Measurements from ENCODE around the gene RABL6. TPM values are rescaled to one million over a fixed set of nuclear protein-coding genes. Genes with fewer than 3 reads are reported as not detected.
"Not testable (repeated sequence)": the region's sequence is repeated elsewhere in the genome, so short reads cannot be mapped to it uniquely, and the experiment has no call there.

RABL6 gene
- 131 and 153 TPM in 2 replicates for total RNA-seq
- 101 and 115 TPM in 2 replicates for polyA plus RNA-seq

- no peak for TF ChIP-seq CTCF (IDR thresholded peaks at IDR 0.05; ENCODE audit: low read depth, low read length)
- peak within 1 kb of the TSS; percentile 100 for H3K4me3 ChIP-seq
- no peaks in the 10 kb centered on the region for H3K9me3 ChIP-seq (ENCODE audit: low read depth)
- peaks cover 23% of the 10 kb centered on the region for H3K4me1 ChIP-seq (ENCODE audit: low read depth)
- H3K27me3 ChIP-seq: no peaks in the 10 kb centered on the region
- peak within 1 kb of the TSS; percentile 99 for H3K27ac ChIP-seq
- DNase-seq (ENCODE audit: low read depth in 1 of 2, low spot score in 1 of 2): peak; percentile 75 to 88
- no peaks in the 10 kb centered on the region for H3K36me3 ChIP-seq
Observed at GRCh38 chr9:136807281-136808074, at the start of gene RABL6. RABL6 (plus strand) TSS chr9:136807948; CDS start chr9:136808197, 249 bp downstream.

- Histone ChIP-seq H3K27ac (no peak overlapping the region), H3K4me3 (no peak overlapping the region), H3K4me1 (ENCODE audit: low read depth) (peaks cover 4% of the 10 kb centered on the region), H3K9me3 (ENCODE audit: low read depth) (no peaks in the 10 kb centered on the region), H3K27me3 (no peaks in the 10 kb centered on the region), H3K36me3 (no peaks in the 10 kb centered on the region)
- DNase-seq (ENCODE audit: low read depth in 1 of 2, low spot score in 1 of 2): no peak
- no peak for TF ChIP-seq CTCF (IDR thresholded peaks at IDR 0.05; ENCODE audit: low read depth, low read length)
Observed at GRCh38 chr9:136759001-136759400, 48.7 kb upstream of the RABL6 start.

- Histone ChIP-seq H3K4me3 (no peak overlapping the region), H3K9me3 (ENCODE audit: low read depth) (no peaks in the 10 kb centered on the region), H3K36me3 (no peaks in the 10 kb centered on the region), H3K4me1 (ENCODE audit: low read depth) (peaks cover 4% of the 10 kb centered on the region), H3K27me3 (no peaks in the 10 kb centered on the region), H3K27ac (no peak overlapping the region)
- TF ChIP-seq CTCF (IDR thresholded peaks at IDR 0.05; ENCODE audit: low read depth, low read length): no peak
- DNase-seq (ENCODE audit: low read depth in 1 of 2, low spot score in 1 of 2): no peak
Observed at GRCh38 chr9:136759436-136760325, 48.1 kb upstream of the RABL6 start.

GRCh38 chr9:136760424-136760823, 47.3 kb upstream of the RABL6 start:
- TF ChIP-seq CTCF (IDR thresholded peaks at IDR 0.05; ENCODE audit: low read depth, low read length): no peak
- Histone ChIP-seq H3K36me3 (no peaks in the 10 kb centered on the region), H3K9me3 (ENCODE audit: low read depth) (no peaks in the 10 kb centered on the region), H3K27me3 (no peaks in the 10 kb centered on the region), H3K4me3 (no peak overlapping the region), H3K4me1 (ENCODE audit: low read depth) (peaks cover 4% of the 10 kb centered on the region), H3K27ac (no peak overlapping the region)
- DNase-seq (ENCODE audit: low read depth in 1 of 2, low spot score in 1 of 2): no peak

- TF ChIP-seq CTCF (IDR thresholded peaks at IDR 0.05; ENCODE audit: low read depth, low read length): peak; percentile 81
- not testable (repeated sequence) for H3K27ac ChIP-seq; H3K27me3 ChIP-seq; H3K36me3 ChIP-seq; H3K4me1 ChIP-seq (ENCODE audit: low read depth); H3K4me3 ChIP-seq; H3K9me3 ChIP-seq (ENCODE audit: low read depth)
- peak; percentile 79 for DNase-seq (ENCODE audit: low read depth in 1 of 2, low spot score in 1 of 2)
Observed at GRCh38 chr9:136760834-136761544, 46.8 kb upstream of the RABL6 start.
